Stimulated activated CD4-positive, alpha-beta T cell treated with anti-CD3 and anti-CD28 coated beads, Interleukin-2, amount 100 ng/mL, for 24 hours (primary cell): Measurements from ENCODE around the gene POU5F1.
"Not testable (repeated sequence)": the region's sequence is repeated elsewhere in the genome, so short reads cannot be mapped to it uniquely, and the experiment has no call there.

ENCODE experiments used
- DNase-seq, 2 donors: peaks; one replicate each; pipeline ENCODE4 v3.0.0-alpha.2; 2020

POU5F1 gene

GRCh38 chr6:31165064-31165832 lies 5.2 kb downstream of the POU5F1 start:
- DNase-seq: peak in 1 of 2 donors; percentile 15

- not testable (repeated sequence) for DNase-seq
Measured at GRCh38 chr6:31164475-31165063, 5.9 kb downstream of the POU5F1 start.

- no peak for DNase-seq
Measured at GRCh38 chr6:31163922-31164321, 6.6 kb downstream of the POU5F1 start.

- no peak for DNase-seq
Measured at GRCh38 chr6:31162463-31163165, 7.9 kb downstream of the POU5F1 start.

- no peak for DNase-seq
Measured at GRCh38 chr6:31161216-31162126, 9.0 kb downstream of the POU5F1 start.

DNA sequence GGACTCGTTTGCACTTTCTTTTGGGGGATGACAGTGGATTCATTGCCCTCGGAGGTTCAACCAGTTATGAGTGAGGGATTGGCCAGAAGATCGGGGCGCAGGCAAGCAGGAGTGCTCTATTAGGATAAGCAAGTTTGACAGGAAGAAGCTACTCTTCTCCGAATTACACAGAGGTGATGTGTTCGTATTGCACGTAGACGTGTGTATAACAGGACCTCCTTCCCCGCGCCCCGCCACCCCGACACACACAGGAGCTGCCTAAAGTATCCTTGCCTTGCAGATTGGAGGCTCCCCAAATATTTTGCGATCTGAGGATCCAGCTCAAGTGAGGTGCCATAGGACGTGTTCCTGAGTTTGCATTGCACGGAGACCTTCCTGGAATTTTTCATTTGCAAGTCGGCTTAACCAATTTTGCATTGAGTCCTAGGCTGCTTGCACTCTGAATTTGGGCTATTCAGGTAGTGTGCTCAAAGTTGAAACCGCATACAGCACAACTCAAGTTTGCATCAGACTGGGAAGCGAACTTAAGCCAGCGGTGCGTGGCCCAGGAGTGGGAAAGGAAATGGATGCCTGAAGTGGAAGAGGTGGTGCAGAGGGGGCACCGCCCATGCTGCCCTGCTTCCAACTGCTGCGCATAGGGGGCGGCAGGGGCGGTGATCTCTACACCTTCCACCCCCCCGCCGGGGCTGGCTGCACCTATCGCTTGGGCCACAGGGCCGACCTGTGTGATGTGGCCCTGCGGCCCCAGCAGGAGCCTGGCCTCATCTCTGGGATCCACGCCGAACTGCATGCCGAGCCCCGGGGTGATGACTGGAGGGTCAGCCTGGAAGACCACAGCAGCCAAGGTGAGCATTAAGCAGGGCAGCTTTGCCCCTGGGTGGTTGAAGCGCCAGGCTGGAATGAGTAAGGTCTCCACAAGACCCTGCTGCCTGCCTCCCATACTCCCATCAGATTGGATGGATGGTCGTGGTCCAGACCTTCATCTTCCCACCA lies 11.3 kb downstream of the POU5F1 start:
- peak; percentile 35 to 40 for DNase-seq

DNA sequence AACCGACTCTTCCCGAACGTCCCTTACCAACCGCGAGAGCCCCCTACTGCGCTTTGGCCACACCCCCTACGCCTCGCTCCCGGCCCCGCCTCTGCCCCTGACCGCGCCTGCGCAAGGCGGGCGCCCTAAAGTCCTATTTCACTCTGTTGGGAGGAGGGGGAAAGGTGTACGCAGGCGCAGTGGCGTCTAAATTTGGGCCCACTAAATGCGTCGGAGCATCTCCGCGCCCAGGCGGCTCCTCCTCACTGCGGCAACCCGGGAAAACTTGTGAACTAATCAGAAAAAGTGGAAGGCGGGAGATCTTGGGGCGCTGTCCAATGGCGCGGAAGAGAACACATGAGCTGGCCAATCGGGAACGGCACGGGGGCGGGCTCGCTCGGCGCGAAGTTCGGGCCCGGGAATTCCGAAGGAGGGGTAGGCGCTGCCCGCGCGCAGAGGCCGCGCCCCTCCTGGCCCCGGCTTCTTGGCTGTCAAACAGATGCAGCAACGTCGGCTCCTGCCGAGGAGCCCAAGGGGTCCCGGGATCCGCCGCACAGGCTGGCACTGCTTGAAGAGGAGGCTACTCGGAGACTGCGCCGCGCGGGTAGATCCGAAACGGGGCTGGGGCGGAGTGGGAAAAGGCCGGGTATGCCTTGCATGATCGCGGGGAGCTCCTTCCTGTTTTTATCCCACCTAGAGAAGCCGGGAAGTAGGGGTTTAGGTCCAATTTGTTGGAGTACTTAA lies 12.2 kb downstream of the POU5F1 start, which contains the start of gene TCF19:
TSS of gene TCF19 (plus strand) at position 450 of the 723 bp plus-strand sequence. CDS start 881 bp downstream, outside the sequence.
- peak; percentile 99 for DNase-seq

DNA sequence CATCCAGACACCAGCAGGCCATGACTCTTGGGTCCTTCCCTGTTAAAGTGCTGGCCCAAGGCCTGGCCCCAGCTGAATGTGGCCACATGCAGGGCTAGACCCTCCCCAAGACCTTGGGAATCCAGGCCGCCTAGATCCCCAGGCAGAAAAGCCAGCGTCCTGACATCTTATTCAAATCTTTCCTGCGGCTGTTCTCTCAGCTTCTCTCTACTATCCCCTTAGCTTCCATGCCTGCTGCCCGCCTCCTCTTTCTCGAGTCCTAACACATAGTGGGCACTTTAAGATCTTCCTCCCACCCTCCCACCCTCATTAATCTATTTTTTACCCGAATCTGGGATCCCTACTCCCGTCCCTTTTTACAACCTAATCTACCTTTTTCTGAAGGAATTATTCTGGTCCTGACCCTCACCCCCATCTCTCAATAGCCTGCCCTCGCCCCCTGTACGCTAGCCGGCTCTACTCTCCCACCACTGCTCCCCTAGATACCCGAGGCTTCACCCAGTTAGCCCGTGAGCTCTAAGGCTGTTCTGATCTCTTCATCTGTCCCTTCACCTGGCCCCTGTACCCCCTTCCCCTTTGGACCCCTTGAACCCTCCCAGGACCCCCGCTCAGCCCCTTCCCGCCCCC lies 12.9 kb downstream of the POU5F1 start, which contains the start of gene CCHCR1:
TSS of gene CCHCR1 (minus strand) at position 290 of the 627 bp plus-strand sequence. CDS start at position 88, 202 bp downstream.
- DNase-seq: no peak

GRCh38 chr6:31156641-31157040 lies 13.8 kb downstream of the POU5F1 start:
- DNase-seq: no peak

DNA sequence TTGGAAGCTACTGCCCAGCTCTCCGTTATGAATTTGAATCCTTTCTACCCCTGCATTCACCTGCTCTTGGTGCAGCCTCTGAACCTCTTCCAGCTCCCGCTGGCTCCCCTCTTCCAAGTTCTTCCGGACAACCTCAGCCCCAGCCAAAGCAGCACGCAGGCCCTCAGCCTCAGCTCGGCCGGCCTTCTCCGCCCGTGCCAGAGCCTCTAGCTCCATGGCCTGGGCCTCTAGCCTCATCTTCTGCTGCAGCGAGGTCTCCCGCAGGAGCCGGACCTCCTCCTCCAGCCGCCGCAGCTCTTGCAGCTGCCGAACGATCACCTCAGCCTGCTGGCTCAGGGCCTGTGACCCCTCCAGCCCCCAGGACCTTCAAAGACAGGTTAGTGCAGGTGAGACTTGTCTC lies 16.0 kb downstream of the POU5F1 start:
- DNase-seq: no peak

DNA sequence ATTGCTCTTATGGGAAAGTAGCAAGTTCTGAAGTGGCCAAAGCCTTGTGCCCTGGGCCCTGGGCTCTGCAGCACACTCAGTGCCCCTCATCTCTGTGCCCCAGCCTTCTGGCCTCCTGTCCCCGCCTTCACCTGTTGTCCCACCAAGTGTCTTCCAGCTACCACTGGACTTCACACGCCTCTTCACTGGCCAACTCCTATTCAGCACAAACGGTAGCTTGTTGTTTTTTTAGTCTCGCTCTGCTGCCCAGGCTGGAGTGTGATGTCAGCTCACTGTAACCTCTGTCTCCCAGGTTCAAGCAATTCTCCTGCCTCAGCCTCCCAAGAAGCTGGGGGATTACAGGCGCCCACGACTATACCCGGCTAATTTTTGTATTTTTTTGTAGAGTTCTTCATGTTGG lies 17.7 kb downstream of the POU5F1 start:
- DNase-seq: no peak

- DNase-seq: no peak
Measured at GRCh38 chr6:31149827-31150447, 20.5 kb downstream of the POU5F1 start.

DNA sequence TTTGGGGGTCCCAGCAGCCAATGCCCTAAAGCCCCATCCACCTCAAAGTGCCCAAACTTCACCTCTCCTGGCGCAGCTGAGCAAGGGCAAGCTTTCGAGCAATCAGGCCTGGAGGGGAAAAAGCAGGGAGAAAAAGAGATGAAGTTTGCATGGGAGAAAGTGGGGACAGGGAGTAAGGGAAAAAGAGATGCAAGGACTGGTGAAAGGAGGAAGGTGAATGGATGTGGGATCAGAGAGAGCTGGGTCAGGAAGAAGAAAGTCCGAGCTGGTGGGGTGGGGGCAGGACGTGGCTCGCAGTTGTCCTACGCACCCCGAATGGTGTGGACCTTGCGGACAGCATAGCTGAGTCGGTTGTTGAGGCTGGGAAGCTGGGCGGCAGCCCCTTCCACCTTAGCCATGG lies 25.1 kb downstream of the POU5F1 start:
- DNase-seq: no peak

DNA sequence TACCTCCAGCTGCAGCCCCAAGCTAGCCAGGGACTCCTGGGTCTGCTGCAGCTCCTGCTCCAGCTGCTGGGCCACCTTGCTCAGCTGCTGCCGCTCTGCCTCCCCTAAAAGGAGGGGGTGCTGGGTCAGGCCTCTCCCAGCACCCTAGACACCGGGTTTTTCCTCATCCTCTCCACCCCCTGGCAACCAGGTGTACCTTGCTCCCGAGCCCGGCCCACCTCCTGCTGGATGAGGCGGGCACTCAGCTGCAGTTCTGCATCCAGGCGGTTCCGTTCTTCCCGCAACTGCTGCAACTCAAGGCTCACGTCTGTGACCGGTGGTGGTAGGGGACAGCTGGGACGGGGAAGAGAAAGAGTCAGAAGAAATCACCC lies 25.5 kb downstream of the POU5F1 start:
- DNase-seq: no peak

DNA sequence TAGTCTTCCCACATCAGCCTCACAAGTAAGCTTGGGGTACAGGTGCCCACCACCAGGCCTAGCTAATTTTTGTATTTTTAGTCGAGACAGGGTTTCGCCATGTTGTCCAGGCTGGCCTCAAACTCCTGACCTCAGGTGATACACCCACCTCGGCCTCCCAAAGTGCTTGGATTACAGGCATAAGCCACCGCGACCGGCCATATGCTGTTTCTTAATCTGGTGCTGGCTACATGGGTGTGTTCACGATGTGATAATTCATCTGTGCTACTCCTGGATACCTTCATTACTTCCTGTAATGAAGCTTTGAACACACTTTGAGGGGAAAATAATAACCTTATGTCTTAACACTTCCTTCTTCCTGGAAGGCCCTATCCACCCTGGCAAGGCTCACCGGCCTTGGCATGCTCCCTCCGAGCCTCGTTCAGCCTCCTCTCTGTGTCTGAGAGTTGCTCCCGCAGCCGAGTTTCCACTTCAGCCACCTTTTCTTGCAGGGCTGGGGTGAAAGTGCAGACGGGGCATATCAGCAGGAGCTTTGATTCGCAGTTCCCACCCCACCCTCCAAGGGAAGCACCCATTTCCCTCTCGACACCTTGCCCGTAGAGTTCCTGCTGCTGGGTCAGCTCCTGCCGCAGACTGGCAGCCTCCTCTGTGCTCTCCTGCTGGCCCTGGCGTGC lies 26.0 kb downstream of the POU5F1 start:
- DNase-seq: no peak

- no peak for DNase-seq
Measured at GRCh38 chr6:31143148-31143547, 27.3 kb downstream of the POU5F1 start.

DNA sequence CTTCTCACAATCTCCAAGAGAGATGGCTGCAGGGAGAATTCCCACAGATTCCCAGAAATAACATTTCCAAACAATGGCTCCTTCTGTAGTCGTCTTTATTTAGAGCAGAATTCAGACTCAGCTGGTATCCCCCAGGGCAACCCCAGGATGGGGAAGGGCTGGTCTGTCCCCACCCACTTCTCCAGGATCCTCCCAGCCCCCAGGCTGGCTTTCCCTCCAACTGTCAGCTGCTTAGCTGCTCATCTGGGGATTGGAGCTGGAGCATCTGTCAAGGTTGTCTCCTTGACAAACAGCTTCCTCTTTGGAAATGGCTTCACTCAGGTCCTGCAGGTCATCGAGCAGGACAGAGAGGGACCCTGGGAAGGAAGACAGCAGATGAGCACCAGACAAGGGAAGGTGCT lies 28.1 kb downstream of the POU5F1 start:
- no peak for DNase-seq

DNA sequence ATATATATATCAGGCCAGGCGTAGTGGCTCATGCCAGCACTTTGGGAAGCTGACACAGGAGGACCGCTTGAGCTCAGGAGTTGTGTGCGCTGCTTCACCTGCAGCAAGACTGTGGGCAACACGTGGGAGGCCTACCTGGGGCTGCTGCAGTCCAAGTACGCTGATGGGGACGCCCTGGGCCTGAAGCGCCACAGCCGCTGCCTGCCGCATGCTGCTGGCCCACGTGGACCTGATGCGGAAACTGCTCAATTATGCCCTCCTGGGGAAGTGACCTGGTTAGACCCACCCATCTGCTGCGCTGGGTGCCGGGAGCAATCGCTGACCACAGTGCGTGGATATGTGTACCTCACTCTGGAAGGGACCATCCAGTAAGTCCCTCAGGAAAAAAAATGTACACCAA lies 29.8 kb downstream of the POU5F1 start:
- no peak for DNase-seq

- DNase-seq: no peak
Measured at GRCh38 chr6:31139599-31139998, 30.9 kb downstream of the POU5F1 start.
